IPS DF 19.7 (cell line): Measurements from ENCODE around the gene GSC2.
"Not testable (repeated sequence)": the region's sequence is repeated elsewhere in the genome, so short reads cannot be mapped to it uniquely, and the experiment has no call there.

Experiments used
- DNase-seq: peaks from one replicate; pipeline ENCODE4 v3.0.0-alpha.2; 2013; ENCODE audit warnings: low read depth, low spot score

Gene GSC2

GRCh38 chr22:19178065-19178656 is 28.1 kb upstream of the GSC2 start:
- no peak for DNase-seq

DNA sequence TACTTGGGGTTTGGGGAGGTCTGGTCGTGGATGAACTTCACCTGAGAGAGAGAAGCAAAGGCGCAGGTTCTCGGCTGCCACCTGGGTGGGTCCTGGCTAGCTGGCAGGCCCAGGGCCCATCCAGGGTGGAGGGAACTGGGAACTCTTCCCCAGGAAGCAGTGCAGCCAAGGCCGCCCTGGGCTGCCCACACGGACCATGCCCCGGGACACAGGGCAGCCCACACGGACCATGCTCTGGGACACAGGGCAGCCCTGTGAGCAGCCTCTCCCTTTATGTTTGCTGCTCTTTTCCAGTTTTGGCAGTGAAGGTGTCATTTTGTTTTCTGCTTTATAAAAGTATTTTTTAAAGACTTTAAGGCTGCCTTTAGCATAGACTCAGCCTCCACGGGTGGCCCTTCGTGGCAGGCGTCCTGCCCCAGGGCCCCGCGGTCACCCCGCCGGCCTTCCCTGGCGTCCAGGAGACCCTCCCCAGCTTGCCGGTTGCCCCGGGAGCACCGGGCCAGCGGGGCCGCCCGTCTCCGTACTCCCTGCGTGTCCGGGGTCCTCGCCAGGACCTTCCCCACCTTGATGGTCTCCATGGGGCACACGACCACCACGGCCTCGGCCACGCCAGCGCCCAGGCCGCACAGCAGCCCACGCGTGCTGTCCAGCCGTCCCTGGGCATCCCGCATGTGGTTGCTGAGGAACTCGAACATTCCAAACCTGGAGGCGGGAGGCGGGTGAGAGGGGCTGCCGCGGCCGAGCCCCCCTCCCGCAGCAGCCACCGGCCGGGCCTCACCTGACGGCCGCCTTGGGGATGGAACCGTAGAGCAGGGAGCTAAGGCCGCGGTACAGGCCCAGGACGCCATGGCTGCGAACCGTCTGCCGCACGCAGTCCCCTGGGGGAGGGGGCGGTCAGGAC is 27.3 kb upstream of the GSC2 start:
- no peak for DNase-seq

- no peak for DNase-seq
These were observed 26.6 kb upstream of the GSC2 start for GRCh38 chr22:19176732-19177131.

GRCh38 chr22:19176175-19176643 is 26.1 kb upstream of the GSC2 start:
- no peak for DNase-seq

- DNase-seq = no peak
These were observed 25.6 kb upstream of the GSC2 start for GRCh38 chr22:19175602-19176174.

GRCh38 chr22:19175026-19175601 is 25.0 kb upstream of the GSC2 start:
- DNase-seq = no peak

DNA sequence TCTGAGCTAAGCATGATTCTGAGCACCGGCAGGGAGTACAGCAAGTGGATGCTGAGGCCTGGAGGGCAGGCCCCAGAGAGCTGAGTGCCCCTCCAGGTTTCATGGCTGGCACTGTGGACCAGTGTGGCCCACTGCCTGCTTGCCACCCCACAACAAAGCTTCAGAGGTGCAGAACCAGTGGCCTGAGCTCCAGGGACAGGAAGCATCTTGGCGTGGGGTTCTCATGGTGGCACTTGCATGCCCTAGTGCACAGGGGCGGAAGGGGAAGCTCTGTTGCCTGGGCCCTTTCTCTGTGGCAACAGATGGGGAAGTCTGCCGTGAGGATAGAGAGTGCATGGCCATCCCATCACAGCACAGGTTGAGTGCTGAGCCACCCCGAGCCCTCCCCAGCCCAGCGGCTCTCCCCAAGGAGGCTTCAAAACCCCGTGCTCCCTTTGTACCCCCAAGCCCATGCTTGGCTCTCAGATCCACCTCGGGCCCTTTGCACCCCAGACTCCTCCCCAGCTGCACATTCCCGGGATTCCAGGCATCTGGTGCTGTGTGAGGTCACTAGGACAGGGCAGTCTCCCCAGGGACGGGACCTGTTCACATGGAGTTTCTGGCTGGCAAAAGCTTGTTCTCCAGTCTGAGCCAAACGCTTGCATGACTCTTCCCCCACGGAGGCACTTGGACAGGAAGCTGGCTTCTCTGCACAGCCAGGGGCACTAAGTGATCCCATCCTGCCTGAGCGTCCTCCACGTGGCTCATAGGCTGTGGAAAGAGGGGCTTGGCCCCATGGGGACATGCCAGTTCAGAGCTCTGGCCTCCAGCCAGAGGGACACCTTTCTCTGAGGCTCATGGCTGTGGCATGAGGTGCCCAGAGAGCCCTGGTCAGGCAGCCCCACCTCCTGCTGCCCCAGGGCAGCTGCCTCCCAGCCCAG is 24.3 kb upstream of the GSC2 start:
- DNase-seq = no peak

DNA sequence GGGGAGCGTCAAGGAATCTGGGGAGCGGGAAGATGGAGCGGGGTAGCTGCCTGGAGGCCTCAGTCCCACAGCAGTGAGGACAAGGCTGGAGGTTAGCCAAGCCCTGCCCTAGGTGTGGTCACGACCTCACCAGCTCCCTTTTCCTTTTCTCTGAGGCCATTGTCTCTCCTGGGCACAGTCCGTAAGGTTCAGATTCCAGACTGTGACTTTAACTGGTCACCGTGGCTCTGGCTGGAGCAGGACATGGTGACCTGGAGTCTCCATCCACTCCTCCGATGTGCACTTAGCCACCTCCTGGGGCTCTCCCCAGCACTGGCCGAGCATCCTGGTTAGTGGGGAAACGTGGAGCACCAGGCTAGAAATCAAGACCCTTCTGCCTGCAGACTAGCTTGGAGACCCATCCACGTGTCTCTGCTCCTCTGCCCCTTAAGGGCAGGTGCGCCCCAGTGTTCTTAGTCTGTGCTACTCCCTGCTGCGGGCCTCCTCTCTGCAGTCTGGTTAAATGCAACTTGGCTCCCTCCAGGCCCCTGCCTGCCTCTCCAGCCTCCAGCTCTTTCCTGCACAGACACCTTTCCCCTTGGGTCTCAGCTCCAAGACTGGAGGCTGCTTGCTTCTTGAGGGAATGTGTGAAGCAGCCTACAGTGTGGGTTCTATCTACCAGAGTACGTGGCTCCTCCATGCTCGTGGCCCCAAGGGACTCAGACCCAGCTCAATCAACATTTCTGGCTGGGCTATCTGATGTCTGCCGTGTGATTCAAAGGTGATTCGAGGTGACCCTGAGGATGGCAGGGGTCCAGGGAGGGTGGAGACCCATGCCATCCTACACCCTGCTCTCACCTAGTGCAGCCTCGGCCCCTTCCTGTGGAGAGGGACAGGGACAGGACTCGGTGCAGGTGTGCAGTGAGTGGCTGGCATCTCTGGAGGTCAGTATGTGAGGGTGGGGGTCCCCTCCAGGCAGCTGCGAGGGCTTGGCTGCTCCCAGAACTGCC is 23.2 kb upstream of the GSC2 start:
- DNase-seq = no peak

GRCh38 chr22:19172213-19173046 is 22.3 kb upstream of the GSC2 start:
- no peak for DNase-seq

DNA sequence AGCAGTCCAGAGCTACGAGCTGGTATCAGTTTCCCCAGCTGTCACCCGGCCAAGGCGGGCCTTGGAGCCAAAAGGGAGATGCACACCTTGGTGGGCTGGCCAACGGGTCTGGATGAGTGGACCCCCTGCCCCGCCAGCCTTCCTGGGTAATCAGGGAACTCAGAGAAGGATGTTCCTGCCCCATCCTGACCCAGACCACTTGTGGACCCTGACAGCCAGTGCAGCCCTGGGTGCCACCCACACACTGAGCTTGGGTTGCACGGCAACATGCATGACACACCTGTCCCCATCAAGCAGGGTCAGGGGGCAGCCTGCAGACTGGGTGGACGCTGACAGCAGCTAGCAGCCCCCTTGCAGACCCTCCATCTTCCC is 19.8 kb upstream of the GSC2 start:
- DNase-seq = no peak

DNA sequence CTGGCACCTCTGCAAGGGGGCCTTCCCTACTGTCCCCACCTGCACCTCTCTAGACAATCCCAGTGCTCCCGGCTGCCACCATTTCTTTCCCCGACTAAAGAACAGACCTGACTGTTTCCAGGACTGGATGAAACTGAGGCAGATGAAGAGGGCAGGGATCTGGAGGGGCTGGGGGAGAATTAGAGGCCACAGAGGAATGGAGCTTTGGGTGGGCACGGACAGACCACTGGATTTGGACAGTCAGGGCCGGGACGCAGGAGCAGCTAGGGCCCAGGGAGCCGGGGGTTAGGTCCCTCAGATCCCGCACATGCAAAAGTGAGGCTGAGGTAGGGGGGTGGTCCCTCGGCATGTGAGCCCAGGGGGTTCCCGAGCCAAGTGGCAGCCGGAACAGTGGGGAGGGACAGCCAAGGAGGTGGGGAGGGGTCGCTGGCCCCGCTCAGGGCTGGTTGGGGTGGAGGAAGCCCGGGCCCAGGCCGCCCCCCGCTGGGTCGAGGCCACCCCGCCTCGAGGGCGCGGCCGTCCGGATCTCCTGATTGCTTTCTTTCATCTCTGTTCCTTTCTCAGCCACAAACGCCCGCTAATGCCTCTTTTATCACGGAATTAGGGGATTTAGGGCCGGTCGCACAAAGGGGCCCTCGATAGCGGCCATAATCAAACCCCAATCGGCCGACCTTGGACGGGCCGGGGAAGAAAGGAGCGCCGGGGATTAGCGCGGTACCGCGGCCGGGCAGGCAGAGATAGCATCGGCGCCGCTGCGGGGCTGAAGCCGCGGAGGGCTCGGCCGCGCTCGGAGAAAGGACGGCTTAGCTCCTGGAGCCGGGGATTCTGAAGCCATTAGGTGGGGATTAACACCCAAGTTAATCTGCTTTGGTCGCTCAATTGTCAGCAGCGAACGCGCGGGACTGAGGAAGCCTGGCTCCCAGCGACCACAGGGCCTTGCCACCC is 19.2 kb upstream of the GSC2 start:
- DNase-seq = no peak

- no peak for DNase-seq
These were observed 18.2 kb upstream of the GSC2 start for GRCh38 chr22:19168088-19168890.

GRCh38 chr22:19167106-19167869 is 17.2 kb upstream of the GSC2 start:
- DNase-seq = no peak

GRCh38 chr22:19166421-19166820 is 16.3 kb upstream of the GSC2 start:
- no peak for DNase-seq

GRCh38 chr22:19164425-19164824 is 14.3 kb upstream of the GSC2 start:
- no peak for DNase-seq

- not testable (repeated sequence) for DNase-seq
These were observed 8.6 kb upstream of the GSC2 start for GRCh38 chr22:19158649-19159048.
